ENCODE data around the gene TOB1.
"Not testable (repeated sequence)": the region's sequence is repeated elsewhere in the genome, so short reads cannot be mapped to it uniquely, and the experiment has no call there.

Gene TOB1

GRCh38 chr17:50877042-50877441 lies 10.9 kb upstream of the TOB1 start:
- intact Hi-C loops (cut with DNase I) = not testable (repeated sequence)

GRCh38 chr17:50875074-50875473 lies 8.9 kb upstream of the TOB1 start:
- DNase-seq = no peak
- intact Hi-C loops (cut with DNase I) = no loop called here

More at GRCh38 chr17:50877042-50877441, 10.9 kb upstream of the TOB1 start:
- not testable (repeated sequence) for DNase-seq

GRCh38 chr17:50872710-50873424 lies 6.7 kb upstream of the TOB1 start:
- intact Hi-C loops (cut with DNase I) = no loop called here
- DNase-seq = no peak

- DNase-seq = peak in 21 of 42 donors; percentile 25 to 80 (median 50)
- intact Hi-C loops (cut with DNase I) = no loop called here
These were observed 5.7 kb upstream of the TOB1 start for GRCh38 chr17:50871898-50872297.

- intact Hi-C loops (cut with DNase I) = no loop called here
These were observed 5.2 kb upstream of the TOB1 start for GRCh38 chr17:50871364-50871763.

GRCh38 chr17:50868602-50869001 lies 2.4 kb upstream of the TOB1 start:
- intact Hi-C loops (cut with DNase I) = no loop called here
- no peak for DNase-seq

More at GRCh38 chr17:50871364-50871763, 5.2 kb upstream of the TOB1 start:
- no peak for DNase-seq

GRCh38 chr17:50868140-50868438 lies 1.9 kb upstream of the TOB1 start:
- intact Hi-C loops (cut with DNase I) = no loop called here
- no peak for DNase-seq

- peak; percentile 95 to 99 (median 98) for DNase-seq
- intact Hi-C loops (cut with DNase I) = loop anchor here (2.0 kb wide), 2 partner anchors 25 to 63 kb away; no protein-coding TSS in a partner anchor
These were observed 1.4 kb upstream of the TOB1 start for GRCh38 chr17:50867363-50868139.

GRCh38 chr17:50866950-50867362 lies 802 bp upstream of the TOB1 start:
- intact Hi-C loops (cut with DNase I) = loop anchor here (2.0 kb wide), 2 partner anchors 26 to 64 kb away; no protein-coding TSS in a partner anchor
- DNase-seq = peak in 41 of 42 donors; percentile 59 to 91 (median 82)

- intact Hi-C loops (cut with DNase I) = loop anchor here (2.0 kb wide), 3 partner anchors 27 to 83 kb away; no protein-coding TSS in a partner anchor
- DNase-seq = no peak
These were observed 290 bp downstream of the TOB1 start for GRCh38 chr17:50865868-50866260.

- peak in 41 of 42 donors; percentile 54 to 93 (median 73) for DNase-seq
- intact Hi-C loops (cut with DNase I) = loop anchor here (2.0 kb wide), 1 partner anchor 84 kb away; no protein-coding TSS in a partner anchor
These were observed 890 bp downstream of the TOB1 start for GRCh38 chr17:50865060-50865867.

GRCh38 chr17:50864747-50865059 lies 1.5 kb downstream of the TOB1 start:
- intact Hi-C loops (cut with DNase I) = loop anchor here (2.0 kb wide), 1 partner anchor 84 kb away; no protein-coding TSS in a partner anchor
- no peak for DNase-seq

- intact Hi-C loops (cut with DNase I) = loop anchor here (2.0 kb wide), 1 partner anchor 85 kb away; no protein-coding TSS in a partner anchor
- DNase-seq = no peak
These were observed 2.2 kb downstream of the TOB1 start for GRCh38 chr17:50863931-50864330.

GRCh38 chr17:50863221-50863843 lies 2.8 kb downstream of the TOB1 start:
- peak in 41 of 42 donors; percentile 41 to 89 (median 68) for DNase-seq
- intact Hi-C loops (cut with DNase I) = no loop called here

- DNase-seq = no peak
- intact Hi-C loops (cut with DNase I) = no loop called here
These were observed 4.2 kb downstream of the TOB1 start for GRCh38 chr17:50861822-50862528.

- DNase-seq = no peak
- intact Hi-C loops (cut with DNase I) = no loop called here
These were observed 4.8 kb downstream of the TOB1 start for GRCh38 chr17:50861334-50861676.

- not testable (repeated sequence) for DNase-seq
- intact Hi-C loops (cut with DNase I) = loop anchor here (10.0 kb wide), 1 partner anchor 295 kb away; the partner anchor contains the start of gene NME1
These were observed 6.4 kb downstream of the TOB1 start for GRCh38 chr17:50859727-50860126.

- DNase-seq = no peak
- intact Hi-C loops (cut with DNase I) = loop anchor here (10.0 kb wide), 1 partner anchor 296 kb away; the partner anchor contains the start of gene NME1
These were observed 7.5 kb downstream of the TOB1 start for GRCh38 chr17:50858486-50859225.
